ENCODE measurements around the gene POLD2.

DNA sequence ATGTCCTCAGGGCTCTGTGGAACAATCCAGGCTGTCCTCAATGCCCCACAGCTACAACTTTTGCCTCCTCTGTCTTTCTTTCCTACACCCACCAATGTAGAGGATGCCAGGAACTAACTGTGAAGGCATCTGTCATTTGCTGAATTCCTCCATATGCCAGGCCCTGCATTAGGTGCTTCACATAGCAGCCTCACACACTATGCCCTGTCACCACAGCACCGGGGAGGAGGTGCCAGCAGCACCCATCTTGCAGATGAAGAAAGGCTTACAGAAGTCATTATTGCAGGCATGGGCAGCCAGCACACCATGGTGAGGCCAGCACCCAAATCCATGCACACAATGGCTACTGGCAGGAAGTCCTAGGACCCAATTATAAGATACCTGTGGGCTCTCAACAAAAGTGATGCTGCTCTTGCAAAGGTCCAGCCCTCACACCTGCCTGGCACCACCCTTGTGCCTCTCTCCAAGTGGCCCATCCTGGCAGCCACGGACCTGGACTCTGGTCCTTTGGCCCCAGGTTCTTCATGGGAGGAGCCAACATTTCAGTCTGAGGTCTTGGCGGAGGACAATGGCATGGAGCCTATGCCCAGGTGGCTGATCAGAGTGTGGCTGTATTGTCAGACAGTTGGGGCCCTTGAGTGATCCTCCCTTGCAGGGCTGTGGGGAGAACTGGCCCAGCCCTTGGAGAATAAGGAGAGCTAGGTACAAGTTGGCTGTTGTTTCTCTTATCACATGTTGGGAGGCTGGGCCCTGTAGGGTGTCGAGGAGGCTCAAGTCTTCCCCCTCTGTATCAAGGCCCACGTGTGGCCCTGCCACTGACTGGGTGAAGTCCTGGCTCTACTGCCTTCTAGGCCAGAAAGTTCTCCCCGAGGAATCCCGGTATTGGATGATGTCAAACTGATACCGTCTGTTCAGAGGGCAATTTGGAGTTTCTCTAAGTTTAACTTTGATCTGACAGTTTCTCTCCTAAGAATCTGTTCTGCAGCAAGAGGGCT lies 32.1 kb upstream of the POLD2 start:
- TF ChIP-seq SIN3A (IDR thresholded peaks at IDR 0.05; ENCODE audit: borderline replicate concordance, insufficient read depth, low read length), result no peak
- TF ChIP-seq POLR2AphosphoS5 (IDR thresholded peaks at IDR 0.05; ENCODE audit: low read depth, low read length), result no peak
